EL (cell line): ENCODE data around the gene ZNF300.
"Not testable (repeated sequence)": the region's sequence is repeated elsewhere in the genome, so short reads cannot be mapped to it uniquely, and the experiment has no call there.

Experiments
- DNase-seq: peaks from one replicate; pipeline ENCODE4 v3.0.0-alpha.2; 2016

The ZNF300 gene

GRCh38 chr5:150904479-150905311 lies at the start of gene ZNF300:
Gene ZNF300, minus strand, starts transcription at chr5:150904980. Its CDS starts 1,825 bp downstream, at chr5:150903155.
- DNase-seq = peak; percentile 93

- no peak for DNase-seq
Measured at GRCh38 chr5:150948539-150948938, 43.8 kb upstream of the ZNF300 start.

- DNase-seq = no peak
Measured at GRCh38 chr5:150946351-150946905, 41.6 kb upstream of the ZNF300 start.

- no peak for DNase-seq
Measured at GRCh38 chr5:150945947-150946346, 41.2 kb upstream of the ZNF300 start.

- DNase-seq = peak; percentile 4
Measured at GRCh38 chr5:150945486-150945885, 40.7 kb upstream of the ZNF300 start.

- DNase-seq = no peak
Measured at GRCh38 chr5:150931368-150931965, 26.7 kb upstream of the ZNF300 start.

- peak; percentile 89 for DNase-seq
Measured at GRCh38 chr5:150918613-150919012, 13.8 kb upstream of the ZNF300 start.

GRCh38 chr5:150912312-150912814 lies 7.6 kb upstream of the ZNF300 start:
- no peak for DNase-seq

GRCh38 chr5:150905312-150905683 lies 518 bp upstream of the ZNF300 start:
- DNase-seq = no peak

- no peak for DNase-seq
Measured at GRCh38 chr5:150901446-150901845, 3.3 kb downstream of the ZNF300 start.

GRCh38 chr5:150895431-150896428 lies 9.1 kb downstream of the ZNF300 start:
- no peak for DNase-seq

- no peak for DNase-seq
Measured at GRCh38 chr5:150879358-150879757, 25.4 kb downstream of the ZNF300 start.

- DNase-seq = no peak
Measured at GRCh38 chr5:150862070-150862469, 42.7 kb downstream of the ZNF300 start.

- DNase-seq = no peak
Measured at GRCh38 chr5:150860246-150860821, 44.4 kb downstream of the ZNF300 start.

- not testable (repeated sequence) for DNase-seq
Measured at GRCh38 chr5:150856700-150857099, 48.1 kb downstream of the ZNF300 start.

GRCh38 chr5:150853561-150853960 lies 51.2 kb downstream of the ZNF300 start:
- DNase-seq = no peak

GRCh38 chr5:150851039-150851438 lies 53.7 kb downstream of the ZNF300 start:
- no peak for DNase-seq

- no peak for DNase-seq
Measured at GRCh38 chr5:150848271-150848670, 56.5 kb downstream of the ZNF300 start.

GRCh38 chr5:150847334-150847695 lies 57.5 kb downstream of the ZNF300 start:
- no peak for DNase-seq

GRCh38 chr5:150846654-150847333 lies 58.0 kb downstream of the ZNF300 start:
- peak; percentile 80 for DNase-seq

GRCh38 chr5:150846308-150846653 lies 58.5 kb downstream of the ZNF300 start, which contains the start of gene IRGM:
Gene IRGM, plus strand, starts transcription at chr5:150846521. Its CDS starts 1,603 bp downstream, at chr5:150848124.
- not testable (repeated sequence) for DNase-seq
